ENCODE results near the gene PCGF3.

DNA sequence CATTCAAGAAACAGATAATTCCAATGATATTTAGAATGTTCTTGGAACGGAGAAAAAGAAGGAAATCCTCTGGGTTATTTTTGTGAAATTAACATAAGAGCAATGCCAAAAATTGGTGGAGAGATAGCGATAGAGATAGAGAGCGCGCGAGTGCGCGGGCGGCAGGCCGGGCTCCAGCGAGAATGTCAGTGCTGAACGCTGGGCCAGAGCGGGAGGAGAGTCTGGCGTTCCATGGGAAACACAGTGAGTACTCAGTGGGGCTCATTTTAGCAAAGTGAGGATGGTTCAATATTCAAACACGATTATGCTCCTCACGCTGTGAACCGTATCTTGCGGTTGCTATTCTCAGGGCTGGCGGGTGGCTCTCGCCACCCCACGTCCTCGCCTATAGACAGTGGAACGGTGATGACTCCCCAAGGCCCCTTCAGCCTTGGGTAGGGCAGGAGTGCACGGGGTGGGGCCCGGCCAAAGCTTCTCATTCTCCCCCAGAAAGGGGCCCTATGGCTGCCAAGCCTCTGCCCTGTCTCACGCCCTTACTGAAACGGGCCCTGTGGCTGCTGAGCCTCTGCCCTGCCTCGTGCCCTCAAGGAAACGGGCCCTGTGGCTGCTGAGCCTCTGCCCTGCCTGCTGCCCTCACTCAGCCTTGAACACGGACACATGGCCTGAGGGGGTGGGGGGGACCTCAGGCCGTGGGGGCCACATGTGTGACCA, 103.4 kb downstream of the PCGF3 start:
- TF ChIP-seq EZH2phosphoT487 (IDR thresholded peaks at IDR 0.05; ENCODE audit: insufficient read depth, low read depth) (no peak), EZH2 (IDR thresholded peaks at IDR 0.05; ENCODE audit: insufficient read depth, poor library complexity, severe bottlenecking) (no peak)

Measured in GM23248 (cell line).